ENCODE measurements around the gene RPS6KA2.

The RPS6KA2 gene

GRCh38 chr6:166498228-166498627 is 128.8 kb downstream of the RPS6KA2 start:
- no peak for DNase-seq

- no peak for DNase-seq
Observed at GRCh38 chr6:166497087-166497899, 129.8 kb downstream of the RPS6KA2 start.

- no peak for DNase-seq
Observed at GRCh38 chr6:166496460-166496859, 130.6 kb downstream of the RPS6KA2 start.

- DNase-seq: no peak
Observed at GRCh38 chr6:166495487-166496314, 131.3 kb downstream of the RPS6KA2 start.

- no peak for DNase-seq
Observed at GRCh38 chr6:166494757-166495486, 132.1 kb downstream of the RPS6KA2 start.

GRCh38 chr6:166494101-166494441 is 133.0 kb downstream of the RPS6KA2 start:
- no peak for DNase-seq

- no peak for DNase-seq
Observed at GRCh38 chr6:166493427-166494100, 133.5 kb downstream of the RPS6KA2 start.

GRCh38 chr6:166492092-166492741 is 134.8 kb downstream of the RPS6KA2 start:
- no peak for DNase-seq

- DNase-seq: peak; percentile 69
Observed at GRCh38 chr6:166490671-166491500, 136.2 kb downstream of the RPS6KA2 start.

- no peak for DNase-seq
Observed at GRCh38 chr6:166489301-166490155, 137.5 kb downstream of the RPS6KA2 start.

- DNase-seq: no peak
Observed at GRCh38 chr6:166488701-166489100, 138.3 kb downstream of the RPS6KA2 start.

GRCh38 chr6:166488076-166488685 is 138.9 kb downstream of the RPS6KA2 start:
- peak; percentile 85 for DNase-seq

GRCh38 chr6:166487148-166487547 is 139.9 kb downstream of the RPS6KA2 start:
- no peak for DNase-seq

- DNase-seq: no peak
Observed at GRCh38 chr6:166486536-166486880, 140.5 kb downstream of the RPS6KA2 start.

GRCh38 chr6:166485651-166486535 is 141.2 kb downstream of the RPS6KA2 start:
- DNase-seq: no peak

GRCh38 chr6:166484863-166485262 is 142.2 kb downstream of the RPS6KA2 start:
- no peak for DNase-seq

GRCh38 chr6:166483573-166484250 is 143.3 kb downstream of the RPS6KA2 start:
- no peak for DNase-seq

GRCh38 chr6:166483026-166483425 is 144.0 kb downstream of the RPS6KA2 start:
- DNase-seq: no peak

Measured in hematopoietic multipotent progenitor cell treated with erythropoietin and hydrocortisone succinate and interleukin-3 and kit ligand, for 6 days (in vitro differentiated cells).